Endothelial cell of umbilical vein (primary cell): Measurements from ENCODE around the gene UBE2S. TPM values are rescaled to one million over a fixed set of nuclear protein-coding genes. Genes with fewer than 3 reads are reported as not detected.

Source experiments
- BruUV-seq: library from RNA; stranded (reverse); fragments of 400-500 nt; replicated peaks from 2 replicates; lab custom pipeline; 2021; lab: Mats Ljungman, UMichigan
- CTCF ChIA-PET: fragments of 300-600, 350-600 bp; sonication (Branson Sonifier 250); formaldehyde crosslinking; loops from one replicate; lab custom pipeline; 2021; ENCODE audit warnings: antibody characterized with exemption, inconsistent platforms; lab: Charles Lee
- POLR2A ChIA-PET: fragments of 300-600, 350-600 bp; sonication (Branson Sonifier 250); formaldehyde crosslinking; loops from one replicate; lab custom pipeline; 2021; ENCODE audit warnings: antibody characterized with exemption, inconsistent platforms; lab: Charles Lee
- DNase-seq: peaks from one replicate; pipeline ENCODE4 v3.0.0-alpha.2; 2011; ENCODE audit warnings: low read depth, low spot score
- FAIRE-seq: peaks from 2 replicates; lab custom pipeline; 2011; peaks lifted over from hg19 to GRCh38; lab: Jason Lieb, UNC
- H2AFZ ChIP-seq: 2 replicates; pipeline ENCODE4 v1.6.0; 2012; ENCODE audit warnings: low read depth, low read length, control low read depth, inconsistent platforms
- H3K27ac ChIP-seq: 2 replicates; pipeline ENCODE4 v1.5.1; 2011; ENCODE audit warnings: low read depth, mild to moderate bottlenecking, control low read depth, low read length, moderate library complexity; ENCODE audit not compliant: insufficient read depth
- H3K27me3 ChIP-seq, 2 experiments: 2 replicates each; pipeline versions ENCODE4 v1.6.0 to v1.6.1; 2011; ENCODE audit warnings: low read length in 2 of 2, mixed read lengths in 1 of 2; ENCODE audit not compliant: control insufficient read depth in 2 of 2, insufficient read depth in 2 of 2
- H3K36me3 ChIP-seq, 2 experiments: 2 replicates in 1 of 2; 3 replicates in 1 of 2; pipeline ENCODE4 v1.5.1; 2011; ENCODE audit warnings: low read length in 2 of 2, mild to moderate bottlenecking in 1 of 2, moderate library complexity in 1 of 2; ENCODE audit not compliant: control insufficient read depth in 2 of 2, insufficient read depth in 2 of 2; ENCODE audit errors: extremely low read depth in 1 of 2
- H3K4me1 ChIP-seq: 3 replicates; pipeline ENCODE4 v1.5.1; 2011; ENCODE audit warnings: mild to moderate bottlenecking, low read length; ENCODE audit not compliant: control insufficient read depth, insufficient read depth; ENCODE audit errors: extremely low read depth
- H3K4me2 ChIP-seq: 2 replicates; pipeline ENCODE4 v1.6.1; 2011; ENCODE audit warnings: low read length, control low read depth, mixed read lengths; ENCODE audit not compliant: insufficient read depth
- H3K4me3 ChIP-seq, 3 experiments: fragments of 200-600 bp in 1 of 3; sonication (generic), shearing (Covaris generic) in 1 of 3; replicated peaks in 1 of 3; 2 replicates each; pipeline ENCODE4 v1.5.1; 2011 to 2016; ENCODE audit warnings: control low read depth in 3 of 3, low read length in 3 of 3, mild to moderate bottlenecking in 2 of 3, inconsistent platforms in 1 of 3, low read depth in 1 of 3, moderate library complexity in 1 of 3; ENCODE audit not compliant: insufficient read depth in 1 of 3
- H3K79me2 ChIP-seq: 2 replicates; pipeline ENCODE4 v1.6.0; 2012; ENCODE audit warnings: low read length, inconsistent platforms; ENCODE audit not compliant: control insufficient read depth, insufficient read depth
- H3K9ac ChIP-seq: replicated peaks from 2 replicates; pipeline ENCODE3; 2011; ENCODE audit warnings: low read length, control low read depth; ENCODE audit not compliant: insufficient read depth; ENCODE audit errors: extremely low read depth
- H3K9me1 ChIP-seq: replicated peaks from 3 replicates; pipeline ENCODE4 v1.6.0; 2011; ENCODE audit warnings: mild to moderate bottlenecking, low read length; ENCODE audit not compliant: control insufficient read depth, insufficient read depth; ENCODE audit errors: extremely low read depth
- H3K9me3 ChIP-seq: replicated peaks from 2 replicates; pipeline ENCODE4 v1.5.1; 2012; ENCODE audit warnings: low read length, inconsistent platforms; ENCODE audit not compliant: control insufficient read depth, insufficient read depth
- H4K20me1 ChIP-seq: replicated peaks from 2 replicates; pipeline ENCODE3; 2011; ENCODE audit warnings: mild to moderate bottlenecking, low read length; ENCODE audit not compliant: control insufficient read depth, insufficient read depth; ENCODE audit errors: extremely low read depth
- CTCF ChIP-seq, 2 donors: IDR thresholded peaks; 1 replicate in 1 of 2; 2 replicates in 1 of 2; pipeline ENCODE4 v1.5.1; 2011; ENCODE audit warnings: low read length in 2 of 2, mild to moderate bottlenecking in 2 of 2, moderate library complexity in 2 of 2, control low read depth in 1 of 2, inconsistent platforms in 1 of 2, low read depth in 1 of 2; ENCODE audit not compliant: insufficient read depth in 1 of 2; ENCODE audit errors: extremely low read depth in 1 of 2
- EZH2 ChIP-seq: IDR thresholded peaks from 2 replicates; pipeline ENCODE4 v1.6.1; 2012; ENCODE audit warnings: borderline replicate concordance, low read depth, mild to moderate bottlenecking, moderate library complexity, low read length, inconsistent platforms; ENCODE audit not compliant: severe bottlenecking
- FOS ChIP-seq: IDR thresholded peaks from 2 replicates; pipeline ENCODE4 v1.6.1; 2011; ENCODE audit warnings: mild to moderate bottlenecking, low read length, moderate library complexity, borderline replicate concordance; ENCODE audit not compliant: insufficient read depth
- GATA2 ChIP-seq: IDR thresholded peaks from 2 replicates; pipeline ENCODE4 v1.7.0; 2011; ENCODE audit warnings: low read depth, mild to moderate bottlenecking, moderate library complexity, mixed read lengths, low read length; ENCODE audit not compliant: insufficient read length, insufficient read depth
- JUN ChIP-seq: IDR thresholded peaks from 2 replicates; pipeline ENCODE4 v1.6.1; 2011; ENCODE audit warnings: borderline replicate concordance, low read depth; ENCODE audit not compliant: insufficient read length, insufficient read depth
- MYC ChIP-seq: IDR thresholded peaks from one replicate; pipeline ENCODE4 v1.6.1; 2011; ENCODE audit warnings: mild to moderate bottlenecking, low read depth, low read length
- POLR2A ChIP-seq: IDR thresholded peaks from 2 replicates; pipeline ENCODE4 v1.6.1; 2012; ENCODE audit warnings: low read depth, mild to moderate bottlenecking, control low read depth, low read length
- POLR2AphosphoS5 ChIP-seq: IDR thresholded peaks from 2 replicates; pipeline ENCODE4 v1.6.1; 2012; ENCODE audit warnings: low read depth, mild to moderate bottlenecking, control low read depth, low read length, moderate library complexity; ENCODE audit not compliant: insufficient read depth
- dilution Hi-C: fragments of 300-500 bp; cut with MboI; formaldehyde crosslinking; loops from one replicate; pipeline ENCODE4 v1.15.0; 2019; ENCODE audit warnings: low sequenced_read_pairs; ENCODE audit not compliant: extremely low pct_ligation_motif_present
- intact Hi-C: fragments of 100-400 bp; cut with micrococcal nuclease; formaldehyde crosslinking; loops from one replicate; pipeline ENCODE4 v1.10.0; 2022
- polyA plus RNA-seq, 4 experiments: library from polyadenylated mRNA; depleted of rRNA in 3 of 4; stranded (reverse) in 3 of 4; unstranded in 1 of 4; fragments of >200 nt; gene quantifications; 2 replicates each; pipeline versions ENCODE4 v1.2.1 to v1.2.3, GENCODE V29; 2011 to 2012; ENCODE audit warnings: missing spikeins in 1 of 4
- total RNA-seq: library from RNA; stranded (reverse); gene quantifications from 2 replicates; pipeline ENCODE4 v1.2.3, GENCODE V29; 2021
- TF ChIP-seq, protein P1 (sequence below): IDR thresholded peaks from 2 replicates; pipeline ENCODE4 v1.6.1; 2011; ENCODE audit not compliant: insufficient read depth, insufficient read length

The UBE2S gene
- total and polyA plus RNA-seq, 2 donors (not counting 3 experiments of a cell fraction or from before 2014, with no cell fraction given) = 183 to 257 TPM

DNA sequence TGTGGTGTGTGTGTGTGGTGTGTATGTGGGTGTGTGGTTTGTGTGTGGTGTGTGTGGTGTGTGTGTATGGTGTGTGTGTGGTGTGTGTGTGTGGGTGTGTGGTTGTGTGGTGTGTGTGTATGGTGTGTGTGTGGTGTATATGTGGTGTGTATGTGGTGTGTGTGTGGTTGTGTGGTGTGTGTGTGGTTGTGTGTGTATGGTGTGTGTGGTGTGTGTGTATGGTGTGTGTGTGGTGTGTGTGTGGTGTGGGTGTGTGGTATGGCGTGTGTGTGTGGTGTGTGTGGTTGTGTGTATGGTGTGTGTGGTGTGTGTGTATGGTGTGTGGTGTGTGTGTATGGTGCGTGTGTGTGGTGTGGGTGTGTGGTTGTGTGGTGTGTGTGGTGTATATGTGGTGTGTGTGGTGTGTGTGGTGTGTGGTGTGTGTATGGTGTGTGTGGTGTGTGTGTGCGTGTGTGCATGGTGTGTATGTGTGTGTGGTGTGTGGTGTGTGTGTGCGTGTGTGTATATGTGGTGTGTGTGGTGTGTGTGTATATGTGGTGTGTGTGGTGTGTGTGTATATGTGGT lies 26.9 kb upstream of the UBE2S start:
- dilution Hi-C loops (no loop called here), intact Hi-C loops (no loop called here)
- no peak overlapping the region for H2AFZ ChIP-seq
- H3K79me2 ChIP-seq = no peaks in the 10 kb centered on the region
- no peak overlapping the region for H3K4me2 ChIP-seq
- no peaks in the 10 kb centered on the region for H3K36me3 ChIP-seq
- no peaks in the 10 kb centered on the region for H4K20me1 ChIP-seq
- TF ChIP-seq GATA2 (no peak), FOS (no peak), POLR2A (no peak), CTCF (IDR thresholded peaks at IDR 0.05; ENCODE audit: extremely low read depth in 1 of 2, insufficient read depth in 1 of 2, low read depth in 1 of 2, low read length in 2 of 2) (no peak), EZH2 (no peak), POLR2AphosphoS5 (no peak), MYC (no peak), JUN (no peak)
- TF ChIP-seq, protein P1, sequence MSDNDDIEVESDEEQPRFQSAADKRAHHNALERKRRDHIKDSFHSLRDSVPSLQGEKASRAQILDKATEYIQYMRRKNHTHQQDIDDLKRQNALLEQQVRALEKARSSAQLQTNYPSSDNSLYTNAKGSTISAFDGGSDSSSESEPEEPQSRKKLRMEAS = no peak
- no peak overlapping the region for H3K4me3 ChIP-seq
- H3K27me3 ChIP-seq = peaks cover 4 to 7% of the 10 kb centered on the region in 2 experiments
- H3K4me1 ChIP-seq = no peaks in the 10 kb centered on the region
- ChIA-PET POLR2A (no interaction called here), CTCF (no interaction called here)
- no peak overlapping the region for H3K9ac ChIP-seq
- no peaks in the 10 kb centered on the region for H3K9me3 ChIP-seq
- H3K9me1 ChIP-seq = no peaks in the 10 kb centered on the region
- no TSS peak for BruUV-seq
- DNase-seq = no peak
- FAIRE-seq = no peak
- no peak overlapping the region for H3K27ac ChIP-seq
